Heart left ventricle (tissue), 16 donors: Measurements from ENCODE around the gene RCBTB1. TPM values are rescaled to one million over a fixed set of nuclear protein-coding genes. Genes with fewer than 3 reads are reported as not detected.

ENCODE experiments used
- ATAC-seq, 4 donors: fragments of 200-7000 bp; cut with Tn5 transposase; one replicate each; pipeline ENCODE4 v1.9.1; 2020 to 2022; ENCODE audit warnings: moderate library complexity in 4 of 4, mild to moderate bottlenecking in 3 of 4, moderate number of reproducible peaks in 1 of 4
- DNase-seq, 5 donors: peaks; one replicate each; pipeline ENCODE4 v3.0.0-alpha.2; 2020
- H3K27ac ChIP-seq, 12 donors: fragments of 200-600 bp; sonication (generic) in 4 of 12; one replicate each; pipeline versions ENCODE4 v1.5.0 to v1.8.0; 2016 to 2022; ENCODE audit warnings: mild to moderate bottlenecking in 2 of 12
- H3K27me3 ChIP-seq, 9 donors: fragments of 200-600 bp; sonication (generic) in 2 of 9; one replicate each; pipeline versions ENCODE4 v1.5.1 to v1.8.0; 2016 to 2022; ENCODE audit warnings: mild to moderate bottlenecking in 3 of 9
- H3K36me3 ChIP-seq, 9 donors: fragments of 200-600 bp; sonication (generic) in 2 of 9; one replicate each; pipeline versions ENCODE4 v1.5.0 to v1.8.0; 2018 to 2022; ENCODE audit warnings: mild to moderate bottlenecking in 2 of 9
- H3K4me1 ChIP-seq, 12 donors: fragments of 200-600 bp; sonication (generic) in 4 of 12; one replicate each; pipeline versions ENCODE4 v1.5.0 to v1.8.0; 2016 to 2022; ENCODE audit warnings: mild to moderate bottlenecking in 3 of 12
- H3K4me3 ChIP-seq, 12 donors: fragments of 200-600 bp; sonication (generic) in 4 of 12; one replicate each; pipeline versions ENCODE4 v1.5.0 to v1.8.0; 2017 to 2022; ENCODE audit warnings: mild to moderate bottlenecking in 9 of 12, moderate library complexity in 4 of 12
- H3K9me3 ChIP-seq, 12 donors: fragments of 200-600 bp; sonication (generic) in 4 of 12; one replicate each; pipeline versions ENCODE4 v1.5.0 to v1.8.0; 2016 to 2022; ENCODE audit warnings: mild to moderate bottlenecking in 1 of 12
- POLR2A ChIP-seq, 2 donors: fragments of 450-650 bp; IDR thresholded peaks; one replicate each; pipeline ENCODE4 v1.6.1; 2017; ENCODE audit warnings: antibody characterized with exemption in 2 of 2, mild to moderate bottlenecking in 2 of 2, moderate library complexity in 2 of 2
- WGBS, 4 donors: extraction: QIAGEN DNeasy Blood & Tissue Kit in 2 of 4; methylation state at CpG; one replicate each; pipeline versions ENCODE4 v1.1.5 to v1.1.7; 2013 to 2018; 5-methylcytosine and 5-hydroxymethylcytosine counted together
- intact Hi-C, 10 donors: fragments of 100-400 bp; cut with DNase I; formaldehyde crosslinking; loops; one replicate each; pipeline versions ENCODE4 v1.11.1 to v1.14.2; 2022
- polyA plus RNA-seq, 2 donors: library from polyadenylated mRNA; stranded (reverse); fragments of 200-250 nt; gene quantifications; one replicate each; pipeline ENCODE4 v1.2.3, GENCODE V29; 2013
- total RNA-seq, 9 donors: library from RNA; depleted of rRNA in 2 of 9; stranded (reverse); fragments of >200 nt in 2 of 9; fragmentation: NEBNext Ultra II Directional in 3 of 9; extraction: Animal tissue kit (Norgen Biotek cat#: 25700) in 3 of 9; gene quantifications; one replicate each; pipeline versions ENCODE4 v1.1.0 to v1.2.4, GENCODE V29; 2016 to 2023
- TF ChIP-seq, protein P1 (sequence below), 12 donors: fragments of 200-600 bp; sonication (generic) in 4 of 12; IDR thresholded peaks; one replicate each; pipeline versions ENCODE4 v1.5.0 to v1.8.0; 2018 to 2022; ENCODE audit warnings: antibody characterized with exemption in 12 of 12, mild to moderate bottlenecking in 5 of 12
- donor health status: ischemic (EF 13 %, LVEDD 7.1; RV severe dilation, severe dysfunction).
- donor health status: healthy with polysubstance abuse.
- donor health status: DM: no; HTN: yes; CAD: no.
- donor health status: DM: no; HTN: no; CAD: no.
- donor health status: ischemic (EF 25% LVEDD 6.9; RV normal size, moderate dysfunction).
- donor health status: ischemic (EF 25% LVEDD 5.7; RV mildly dilated, moderate dysfunction).
- donor health status: healthy.
- donor health status: DM: yes; HTN: yes; CAD: no.
- donor health status: ischemic (EF 35%, LVEDD 5.7; RV mildly dilated, moderate dysfunction).
- donor health status: nonischemic (EF 11% LVEDD 7.7; RV severe dilation, severe dysfunction).
- donor health status: DM: yes; HTN: yes; CAD: no.
- donor health status: PGD.
- donor health status: ischemic (EF 29% LVEDD 5.4; RV normal size, mild dysfunction).
- donor health status: nonischemic (EF 23%, LVEDD 6.1; RV moderate dilation, normal function).

The RCBTB1 gene
- total and polyA plus RNA-seq, 11 donors: 8.5 to 25.8 (median 16.2) TPM

DNA sequence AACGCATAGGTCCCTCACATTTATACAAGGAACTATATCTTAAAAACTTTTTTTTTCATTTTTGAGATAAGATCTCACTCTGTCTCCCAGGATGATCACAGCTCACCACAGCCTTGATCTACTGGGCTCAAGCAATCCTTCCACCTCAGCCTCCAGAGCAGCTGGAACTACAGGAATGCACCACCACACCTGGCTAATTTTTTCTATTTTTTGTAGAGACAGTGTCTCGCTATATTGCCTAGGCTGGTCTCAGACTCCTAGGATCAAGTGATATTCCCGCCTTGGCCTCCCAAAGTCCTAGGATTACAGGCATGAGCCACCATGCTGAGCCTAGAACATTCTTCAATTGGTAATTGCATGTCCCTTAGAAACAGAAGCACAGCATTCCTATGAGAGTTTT is 41.7 kb downstream of the RCBTB1 start:
- DNase-seq (no peak), ATAC-seq (no peak)
- peaks cover 0 to 93% (median 69%) of the 10 kb centered on the region in 9 donors for H3K36me3 ChIP-seq
- H3K9me3 ChIP-seq: no peaks in the 10 kb centered on the region
- no peak overlapping the region for H3K27ac ChIP-seq
- no peaks in the 10 kb centered on the region for H3K27me3 ChIP-seq
- intact Hi-C loops: loop anchor here in 1 of 10 donors (10.0 kb wide), 1 partner anchor 49 kb away; the partner anchor contains the start of gene PHF11
- peaks cover 0 to 21% (median 0%) of the 10 kb centered on the region in 12 donors for H3K4me1 ChIP-seq
- no peak overlapping the region for H3K4me3 ChIP-seq
- TF ChIP-seq POLR2A (IDR thresholded peaks at IDR 0.05): no peak
- TF ChIP-seq, protein P1, sequence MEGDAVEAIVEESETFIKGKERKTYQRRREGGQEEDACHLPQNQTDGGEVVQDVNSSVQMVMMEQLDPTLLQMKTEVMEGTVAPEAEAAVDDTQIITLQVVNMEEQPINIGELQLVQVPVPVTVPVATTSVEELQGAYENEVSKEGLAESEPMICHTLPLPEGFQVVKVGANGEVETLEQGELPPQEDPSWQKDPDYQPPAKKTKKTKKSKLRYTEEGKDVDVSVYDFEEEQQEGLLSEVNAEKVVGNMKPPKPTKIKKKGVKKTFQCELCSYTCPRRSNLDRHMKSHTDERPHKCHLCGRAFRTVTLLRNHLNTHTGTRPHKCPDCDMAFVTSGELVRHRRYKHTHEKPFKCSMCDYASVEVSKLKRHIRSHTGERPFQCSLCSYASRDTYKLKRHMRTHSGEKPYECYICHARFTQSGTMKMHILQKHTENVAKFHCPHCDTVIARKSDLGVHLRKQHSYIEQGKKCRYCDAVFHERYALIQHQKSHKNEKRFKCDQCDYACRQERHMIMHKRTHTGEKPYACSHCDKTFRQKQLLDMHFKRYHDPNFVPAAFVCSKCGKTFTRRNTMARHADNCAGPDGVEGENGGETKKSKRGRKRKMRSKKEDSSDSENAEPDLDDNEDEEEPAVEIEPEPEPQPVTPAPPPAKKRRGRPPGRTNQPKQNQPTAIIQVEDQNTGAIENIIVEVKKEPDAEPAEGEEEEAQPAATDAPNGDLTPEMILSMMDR (IDR thresholded peaks at IDR 0.05): no peak
- WGBS, 4 donors: 94 to 97% (median 96%) methylated on average over 3 of the region's 3 CpGs

DNA sequence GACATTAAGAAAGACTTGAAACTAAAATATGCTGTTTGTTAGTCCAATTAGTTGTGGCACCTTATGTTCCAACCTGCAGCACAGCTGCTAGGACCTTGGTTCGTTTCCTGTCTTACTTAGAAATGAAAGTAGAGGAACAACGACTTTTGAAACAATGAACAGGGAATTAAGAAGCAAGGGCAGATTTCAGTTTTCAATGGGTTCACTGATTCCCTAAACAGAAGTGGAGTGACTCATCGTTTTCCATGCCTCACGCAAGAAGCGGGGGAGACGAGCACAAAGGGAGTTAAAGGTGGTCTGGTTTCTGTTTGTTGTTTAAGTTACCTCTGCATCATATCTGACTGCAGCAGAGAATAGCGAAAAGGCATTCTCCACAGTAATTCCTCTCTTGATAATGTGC is 44.8 kb downstream of the RCBTB1 start:
- DNase-seq (no peak), ATAC-seq (peak in 1 of 4 donors; percentile 74)
- peaks cover 0 to 74% (median 48%) of the 10 kb centered on the region in 9 donors for H3K36me3 ChIP-seq
- TF ChIP-seq, protein P1 (IDR thresholded peaks at IDR 0.05): no peak
- TF ChIP-seq POLR2A (IDR thresholded peaks at IDR 0.05): no peak
- no peaks in the 10 kb centered on the region for H3K9me3 ChIP-seq
- intact Hi-C loops: loop anchor here in 1 of 10 donors (10.0 kb wide), 1 partner anchor 46 kb away; the partner anchor contains the start of gene PHF11
- H3K27me3 ChIP-seq: no peaks in the 10 kb centered on the region
- H3K4me3 ChIP-seq: peak overlapping the region in 7 of 12 donors; percentile 13 to 32 (median 20)
- peaks cover 0 to 31% (median 0%) of the 10 kb centered on the region in 12 donors for H3K4me1 ChIP-seq
- 55 to 62% (median 58%) methylated on average over 7 of the region's 7 CpGs for WGBS, 4 donors
- H3K27ac ChIP-seq: peak overlapping the region in 10 of 12 donors; percentile 1 to 65 (median 20)

DNA sequence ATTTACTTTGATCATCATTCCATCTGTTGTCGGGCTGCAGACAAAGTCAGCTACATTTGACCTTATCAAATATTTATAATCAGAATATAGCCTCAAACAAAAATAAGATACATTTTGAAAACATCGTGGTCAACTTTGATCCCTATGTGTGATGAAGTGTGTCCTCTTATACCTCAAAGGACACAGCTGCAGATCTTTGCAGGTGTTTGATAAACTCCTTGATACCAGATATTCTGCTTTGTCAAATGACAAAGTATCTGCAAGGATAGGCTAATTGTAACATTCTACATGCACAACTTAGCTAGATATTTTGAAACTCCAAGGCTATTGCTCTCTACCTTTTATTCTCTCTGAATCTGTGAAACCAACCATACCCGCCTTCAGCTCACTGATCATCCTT is 45.6 kb downstream of the RCBTB1 start:
- H3K27ac ChIP-seq: peak overlapping the region in 4 of 12 donors; percentile 9 to 65 (median 36)
- ATAC-seq: no peak
- DNase-seq: no peak
- no peak for TF ChIP-seq POLR2A (IDR thresholded peaks at IDR 0.05)
- TF ChIP-seq, protein P1 (IDR thresholded peaks at IDR 0.05): no peak
- H3K27me3 ChIP-seq: no peaks in the 10 kb centered on the region
- no peak overlapping the region for H3K4me3 ChIP-seq
- H3K4me1 ChIP-seq: peaks cover 0 to 31% (median 0%) of the 10 kb centered on the region in 12 donors
- H3K9me3 ChIP-seq: no peaks in the 10 kb centered on the region
- H3K36me3 ChIP-seq: peaks cover 0 to 69% (median 42%) of the 10 kb centered on the region in 9 donors
- intact Hi-C loops: loop anchor here in 1 of 10 donors (10.0 kb wide), 1 partner anchor 45 kb away; the partner anchor contains the start of gene PHF11
- 79 to 85% (median 83%) methylated on average over 3 of the region's 3 CpGs for WGBS, 4 donors

DNA sequence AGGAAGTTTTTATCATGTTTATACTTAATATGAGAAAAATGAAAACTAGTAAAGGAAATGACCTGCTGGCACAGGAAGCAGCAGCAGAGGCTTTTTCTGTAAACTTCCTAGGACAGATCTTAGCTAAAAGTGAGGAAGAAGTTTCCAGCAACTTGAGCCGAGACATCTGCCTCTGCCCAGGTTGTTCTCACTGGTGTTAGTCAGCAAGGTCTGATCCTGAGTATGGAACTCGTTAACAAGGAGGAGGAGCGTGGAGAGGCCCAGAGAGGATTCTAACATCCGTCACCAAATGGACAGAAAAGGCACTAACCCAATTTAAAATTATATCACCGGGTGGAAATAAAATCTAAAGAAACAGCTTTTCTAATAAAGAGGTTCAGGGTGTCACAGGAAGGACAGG is 46.0 kb downstream of the RCBTB1 start:
- Histone ChIP-seq H3K36me3 (peaks cover 0 to 68% (median 38%) of the 10 kb centered on the region in 9 donors), H3K4me1 (peaks cover 0 to 31% (median 0%) of the 10 kb centered on the region in 12 donors), H3K9me3 (no peaks in the 10 kb centered on the region), H3K27me3 (no peaks in the 10 kb centered on the region), H3K4me3 (no peak overlapping the region), H3K27ac (peak overlapping the region in 2 of 12 donors; percentile 20 to 32)
- intact Hi-C loops: no loop called here
- no peak for TF ChIP-seq POLR2A (IDR thresholded peaks at IDR 0.05)
- TF ChIP-seq, protein P1 (IDR thresholded peaks at IDR 0.05): no peak
- ATAC-seq: no peak
- 59 to 71% (median 61%) methylated on average over 5 of the region's 5 CpGs for WGBS, 4 donors
- no peak for DNase-seq
